GM12878 (cell line): ENCODE results near the gene MRPS15. TPM values are rescaled to one million over a fixed set of nuclear protein-coding genes. Genes with fewer than 3 reads are reported as not detected.

Source experiments
- ATAC-seq: fragments of 200-7000 bp; cut with Tn5 transposase; 3 replicates; pipeline ENCODE4 v1.9.1; 2020; ENCODE audit warnings: mild to moderate bottlenecking, moderate library complexity
- BruUV-seq: library from RNA; stranded (reverse); fragments of 400-500 nt; replicated peaks from 2 replicates; lab custom pipeline; 2021; lab: Mats Ljungman, UMichigan
- CTCF ChIA-PET: fragments of 300-600 bp; sonication (Branson Sonifier 250); formaldehyde crosslinking; extraction: SDS; loops from one replicate; lab custom pipeline; 2021; ENCODE audit warnings: inconsistent platforms; lab: Yijun Ruan, JAX
- POLR2A ChIA-PET: fragments of 350-600 bp; formaldehyde crosslinking; extraction: SDS; loops from one replicate; lab custom pipeline; 2021; ENCODE audit warnings: inconsistent platforms; lab: Charles Lee
- RAD21 ChIA-PET: fragments of 300-600 bp; sonication (Branson Sonifier 250); formaldehyde crosslinking; loops from one replicate; lab custom pipeline; 2023; ENCODE audit warnings: antibody characterized with exemption; ENCODE audit not compliant: unreplicated experiment; lab: Charles Lee
- SMC1A ChIA-PET: fragments of 300-600 bp; sonication (Branson Sonifier 250); formaldehyde crosslinking; loops from one replicate; lab custom pipeline; 2023; ENCODE audit not compliant: unreplicated experiment, uncharacterized antibody; lab: Charles Lee
- DNase-seq: peaks from one replicate; pipeline ENCODE4 v3.0.0-alpha.2; 2011; ENCODE audit warnings: low read depth, low spot score
- FAIRE-seq: peaks from 3 replicates; lab custom pipeline; 2011; peaks lifted over from hg19 to GRCh38; lab: Jason Lieb, UNC
- H2AFZ ChIP-seq: 2 replicates; pipeline ENCODE4 v1.6.0; 2011; ENCODE audit warnings: low read depth, low read length, control low read depth; ENCODE audit not compliant: control insufficient read depth
- H3K27ac ChIP-seq: 2 replicates; pipeline ENCODE4 v1.5.1; 2011; ENCODE audit warnings: control low read depth; ENCODE audit not compliant: control insufficient read depth, insufficient read depth
- H3K27me3 ChIP-seq, 2 experiments: replicated peaks in 1 of 2; 2 replicates each; pipeline versions ENCODE4 v1.6.0 to v1.6.1; 2011; ENCODE audit warnings: low read length in 1 of 2; ENCODE audit not compliant: control insufficient read depth in 2 of 2, insufficient read depth in 2 of 2
- H3K36me3 ChIP-seq, 2 experiments: 2 replicates each; pipeline ENCODE4 v1.5.1; 2011; ENCODE audit warnings: low read length in 1 of 2; ENCODE audit not compliant: control insufficient read depth in 2 of 2, insufficient read depth in 2 of 2
- H3K4me1 ChIP-seq: 2 replicates; pipeline ENCODE4 v1.6.1; 2011; ENCODE audit warnings: mild to moderate bottlenecking, low read length, moderate library complexity, mixed read lengths; ENCODE audit not compliant: control insufficient read depth, insufficient read depth
- H3K4me2 ChIP-seq: 2 replicates; pipeline ENCODE4 v1.6.0; 2011; ENCODE audit warnings: control low read depth; ENCODE audit not compliant: control insufficient read depth, insufficient read depth
- H3K4me3 ChIP-seq: fragments of 200-600 bp; sonication (generic); 2 replicates; pipeline ENCODE4 v1.5.1; 2016
- H3K79me2 ChIP-seq: 2 replicates; pipeline ENCODE4 v1.6.0; 2011; ENCODE audit warnings: low read length; ENCODE audit not compliant: control insufficient read depth, insufficient read depth
- H3K9ac ChIP-seq: 2 replicates; pipeline ENCODE4 v1.8.0; 2011; ENCODE audit warnings: low read length, control low read depth, mixed read lengths; ENCODE audit not compliant: control insufficient read depth, insufficient read depth
- H3K9me3 ChIP-seq: replicated peaks from 3 replicates; pipeline ENCODE4 v1.5.1; 2011; ENCODE audit warnings: mild to moderate bottlenecking, low read length; ENCODE audit not compliant: control insufficient read depth, insufficient read depth
- H4K20me1 ChIP-seq: 2 replicates; pipeline ENCODE4 v1.6.0; 2011; ENCODE audit not compliant: control insufficient read depth, insufficient read depth
- BCL3 ChIP-seq: IDR thresholded peaks from 2 replicates; pipeline ENCODE4 v1.6.1; 2011; ENCODE audit warnings: borderline replicate concordance, low read depth, mild to moderate bottlenecking, moderate library complexity, low read length; ENCODE audit not compliant: insufficient read depth, poor library complexity, severe bottlenecking
- BHLHE40 ChIP-seq, 2 experiments: fragments of 450-650 bp in 1 of 2; IDR thresholded peaks; 2 replicates each; pipeline ENCODE4 v1.6.1; 2011 to 2017; ENCODE audit warnings: low read depth in 2 of 2, borderline replicate concordance in 1 of 2, improper control_type of control experiment in 1 of 2, low read length in 1 of 2, mild to moderate bottlenecking in 1 of 2
- CREB1 ChIP-seq: IDR thresholded peaks from 2 replicates; pipeline ENCODE4 v1.6.1; 2012; ENCODE audit warnings: low read depth, mild to moderate bottlenecking, inconsistent platforms
- E2F4 ChIP-seq: IDR thresholded peaks from 2 replicates; pipeline ENCODE4 v1.6.1; 2012; ENCODE audit warnings: low read depth, low read length, improper control_type of control experiment
- MYC ChIP-seq: IDR thresholded peaks from 2 replicates; pipeline ENCODE4 v1.6.1; 2011; ENCODE audit warnings: mild to moderate bottlenecking, low read length, moderate library complexity, inconsistent platforms; ENCODE audit not compliant: insufficient read depth, insufficient replicate concordance, insufficient read length, severe bottlenecking
- NFIC ChIP-seq: IDR thresholded peaks from 2 replicates; pipeline ENCODE4 v1.6.1; 2012; ENCODE audit warnings: low read depth, mild to moderate bottlenecking, inconsistent platforms, low read length, moderate library complexity
- POU2F2 ChIP-seq: IDR thresholded peaks from 3 replicates; pipeline ENCODE4 v1.6.1; 2011; ENCODE audit warnings: low read depth, mild to moderate bottlenecking, low read length, borderline replicate concordance
- PRDM15 ChIP-seq: fragments of 450-650 bp; formaldehyde crosslinking; IDR thresholded peaks from 2 replicates; pipeline ENCODE4 v1.4.0; 2020; ENCODE audit warnings: mild to moderate bottlenecking, moderate library complexity
- RUNX3 ChIP-seq: IDR thresholded peaks from 2 replicates; pipeline ENCODE4 v1.6.1; 2012; ENCODE audit warnings: low read length, inconsistent platforms
- SP1 ChIP-seq: IDR thresholded peaks from one replicate; pipeline ENCODE4 v1.6.1; 2011; ENCODE audit warnings: low read depth, low read length
- TCF3 ChIP-seq: IDR thresholded peaks from 2 replicates; pipeline ENCODE4 v1.6.1; 2012; ENCODE audit warnings: low read depth, mild to moderate bottlenecking, low read length, borderline replicate concordance; ENCODE audit not compliant: insufficient read depth
- USF2 ChIP-seq: IDR thresholded peaks from 2 replicates; pipeline ENCODE4 v1.6.1; 2011; ENCODE audit warnings: low read depth, low read length, improper control_type of control experiment, borderline replicate concordance
- ZNF207 ChIP-seq: fragments of 450-650 bp; IDR thresholded peaks from 2 replicates; pipeline ENCODE4 v1.6.1; 2014; ENCODE audit warnings: antibody characterized with exemption, mild to moderate bottlenecking, borderline replicate concordance
- ZNF274 ChIP-seq: IDR thresholded peaks from one replicate; pipeline ENCODE4 v1.8.0; 2011; ENCODE audit not compliant: insufficient read length, insufficient read depth
- WGBS: methylation state at CpG from one replicate; pipeline ENCODE4 v1.1.6; 2016; ENCODE audit warnings: low lambda C conversion rate; ENCODE audit not compliant: insufficient replicate concordance, insufficient coverage; ENCODE audit errors: missing lambda C conversion rate; 5-methylcytosine and 5-hydroxymethylcytosine counted together
- in situ Hi-C: fragments of 300-500 bp; cut with MboI; formaldehyde crosslinking; loops from 9 replicates; pipeline ENCODE4 v1.14.3; 2018; ENCODE audit warnings: mixed read lengths
- intact Hi-C: fragments of 100-400 bp; cut with micrococcal nuclease; formaldehyde crosslinking; loops from one replicate; pipeline ENCODE4 v1.14.2; 2022; ENCODE audit not compliant: unreplicated experiment
- polyA plus RNA-seq, 11 experiments: library from polyadenylated mRNA; depleted of rRNA in 4 of 11; unstranded in 6 of 11; stranded (reverse) in 5 of 11; fragments of >200 nt; fragmentation: Nextera tagmentation in 4 of 11; fragmentation: Illumina TruSeq in 1 of 11; extraction: Ambion mirVana in 4 of 11; extraction: Trizol in 1 of 11; gene quantifications; 1 replicate in 1 of 11; 2 replicates in 10 of 11; pipeline versions ENCODE4 v1.2.1 to v1.2.3, GENCODE V29; 2011 to 2016; ENCODE audit warnings: inconsistent platforms in 2 of 11, missing spikeins in 2 of 11, low read depth in 1 of 11
- total RNA-seq, 4 experiments: library from RNA; depleted of rRNA in 3 of 4; stranded (reverse); fragments of >200 nt in 3 of 4; fragmentation: Illumina TruSeq in 1 of 4; extraction: Trizol in 1 of 4; gene quantifications; 2 replicates each; pipeline versions ENCODE4 v1.2.1 to v1.2.3, GENCODE V29; 2013 to 2021

The MRPS15 gene
- total and polyA plus RNA-seq, 10 of the 15 experiments (the other 5 are each of a cell fraction or from before 2014, with no cell fraction given) = 41.1 to 207 (median 107) TPM

DNA sequence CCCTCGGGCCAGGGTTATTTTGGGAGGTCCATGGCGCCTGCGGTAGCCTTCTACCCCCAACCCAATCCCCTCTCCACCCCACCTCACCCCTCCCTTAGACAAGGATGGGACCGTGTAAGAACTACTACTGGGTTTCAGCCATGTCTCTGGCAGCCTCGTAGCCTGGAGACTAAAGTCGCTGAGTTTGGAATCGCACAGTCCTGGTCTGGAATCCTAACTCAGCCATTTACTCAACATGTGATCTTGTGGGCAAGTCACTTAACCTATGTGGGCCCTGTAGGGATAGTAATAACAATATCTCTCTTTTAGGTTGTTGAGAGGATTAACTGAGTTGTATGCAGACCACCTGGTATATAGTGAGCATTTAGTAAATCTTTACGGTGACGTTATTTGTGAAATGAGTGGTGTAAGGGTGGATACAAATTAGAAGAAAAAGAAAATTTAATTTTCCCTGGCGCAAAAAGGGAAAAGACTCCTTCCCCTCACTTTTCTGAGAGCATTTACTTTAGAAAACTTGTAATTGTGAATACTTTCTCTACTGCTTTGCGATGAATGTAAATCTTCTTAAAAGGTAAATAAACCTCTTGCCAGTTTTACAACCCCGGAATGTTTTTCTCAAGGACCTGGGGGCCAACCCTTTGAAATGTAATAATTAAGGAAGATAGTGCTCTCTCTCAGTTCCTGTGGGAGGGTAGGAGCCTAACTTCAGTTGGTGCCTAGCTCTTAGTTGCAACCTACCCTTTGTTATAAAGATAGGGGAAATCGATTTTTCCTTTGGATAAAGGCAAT is 615 bp upstream of the MRPS15 start (continued):
- TF ChIP-seq PRDM15 (CRISPR knock-in tag) = no peak
- no peak for TF ChIP-seq USF2

DNA sequence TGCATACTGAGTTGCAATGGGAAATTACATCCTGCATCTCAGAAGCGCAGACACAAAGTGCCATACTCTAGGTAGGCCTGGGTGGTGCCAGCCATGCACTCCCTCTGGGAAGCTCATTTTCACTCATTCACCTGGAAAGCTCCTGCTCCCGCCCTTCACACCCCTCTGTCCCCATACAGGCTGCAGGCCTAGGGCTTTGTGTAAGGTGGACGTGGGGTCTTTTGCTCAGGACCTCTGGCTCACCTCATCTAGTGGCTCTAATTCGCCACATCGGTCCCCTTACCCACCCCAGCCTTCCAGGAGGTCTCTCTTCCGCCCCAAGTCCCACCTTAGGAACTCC is 751 bp downstream of the MRPS15 start:
- Histone ChIP-seq H3K4me2 (peak overlapping the region; percentile 88), H3K27ac (peak overlapping the region; percentile 85), H3K9ac (peak overlapping the region; percentile 79), H2AFZ (no peak overlapping the region; the same call in 1 of the 2 replicates), H3K79me2 (peaks cover 17% of the 10 kb centered on the region), H3K4me1 (peaks cover 7% of the 10 kb centered on the region), H3K9me3 (no peaks in the 10 kb centered on the region), H3K27me3 (no peaks in the 10 kb centered on the region), H3K4me3 (peak overlapping the region; percentile 87), H3K36me3 (peaks cover 4 to 16% of the 10 kb centered on the region in 2 experiments), H4K20me1 (no peaks in the 10 kb centered on the region)
- SMC1A ChIA-PET = no interaction called here
- 11% methylated on average over 6 of the region's 6 CpGs for WGBS
- no peak for FAIRE-seq
- intact Hi-C loops = no loop called here
- no peak for DNase-seq
- no peak for ATAC-seq
- RAD21 ChIA-PET = interaction anchor here (1.3 kb wide), 1 partner anchor 11 kb away, joined by 7 read pairs; no protein-coding TSS in a partner anchor
- in situ Hi-C loops = no loop called here
- POLR2A ChIA-PET = interaction anchor here (1.0 to 1.9 kb wide), 4 partner anchors 10 to 1012 kb away, joined by 3 to 11 read pairs (median 3); partner anchors contain the start of gene OSCP1
- no TSS peak for BruUV-seq
- CTCF ChIA-PET = interaction anchor here (2.3 kb wide), 1 partner anchor 13 kb away, joined by 9 read pairs; the partner anchor contains the start of gene OSCP1
- TF ChIP-seq NFIC = no peak
- TF ChIP-seq BCL3 = no peak
- no peak for TF ChIP-seq ZNF274
- TF ChIP-seq POU2F2 = no peak
- TF ChIP-seq SP1 = no peak
- TF ChIP-seq BHLHE40 (IDR thresholded peaks at IDR 0.05; ENCODE audit: borderline replicate concordance in 1 of 2, low read depth in 2 of 2, low read length in 1 of 2) = no peak
- no peak for TF ChIP-seq ZNF207
- no peak for TF ChIP-seq CREB1
- no peak for TF ChIP-seq TCF3
- no peak for TF ChIP-seq MYC
- no peak for TF ChIP-seq E2F4
- no peak for TF ChIP-seq RUNX3
